Heart left ventricle (tissue), 13 donors: ENCODE results near the gene TRAPPC2.

Experiments used
- POLR2A ChIP-seq, 2 donors: fragments of 450-650 bp; IDR thresholded peaks; one replicate each; pipeline ENCODE4 v1.6.1; 2017; ENCODE audit warnings: antibody characterized with exemption in 2 of 2, mild to moderate bottlenecking in 2 of 2, moderate library complexity in 2 of 2
- TF ChIP-seq, protein P1 (sequence below), 12 donors: fragments of 200-600 bp; sonication (generic) in 4 of 12; IDR thresholded peaks; one replicate each; pipeline versions ENCODE4 v1.5.0 to v1.8.0; 2018 to 2022; ENCODE audit warnings: antibody characterized with exemption in 12 of 12, mild to moderate bottlenecking in 5 of 12
- donor health status: ischemic (EF 13 %, LVEDD 7.1; RV severe dilation, severe dysfunction).
- donor health status: DM: no; HTN: yes; CAD: no.
- donor health status: DM: no; HTN: no; CAD: no.
- donor health status: ischemic (EF 25% LVEDD 6.9; RV normal size, moderate dysfunction).
- donor health status: ischemic (EF 25% LVEDD 5.7; RV mildly dilated, moderate dysfunction).
- donor health status: ischemic (EF 35%, LVEDD 5.7; RV mildly dilated, moderate dysfunction).
- donor health status: nonischemic (EF 11% LVEDD 7.7; RV severe dilation, severe dysfunction).
- donor health status: DM: yes; HTN: yes; CAD: no.
- donor health status: PGD.
- donor health status: ischemic (EF 29% LVEDD 5.4; RV normal size, mild dysfunction).
- donor health status: nonischemic (EF 23%, LVEDD 6.1; RV moderate dilation, normal function).

DNA sequence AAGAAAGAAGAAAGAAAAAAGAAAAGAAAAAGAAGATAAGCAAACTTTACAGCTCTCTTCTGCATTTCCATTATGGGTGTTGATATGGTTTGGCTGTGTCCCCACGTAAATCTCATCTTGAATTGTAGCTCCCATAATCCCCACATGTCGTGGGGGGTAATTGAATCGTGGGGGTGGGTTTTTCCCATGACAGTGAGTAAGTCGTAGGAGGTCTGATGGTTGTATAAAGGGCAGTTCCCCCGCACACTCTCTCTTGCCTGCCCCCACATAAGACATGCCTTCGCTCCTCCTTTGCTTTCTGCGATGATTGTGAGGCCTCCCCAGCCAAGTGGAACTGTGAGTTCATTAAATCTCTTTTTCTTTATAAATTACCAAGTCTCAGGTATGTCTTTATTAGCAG, 52.8 kb downstream of the TRAPPC2 start:
- no peak for TF ChIP-seq POLR2A (IDR thresholded peaks at IDR 0.05)
- TF ChIP-seq, protein P1, sequence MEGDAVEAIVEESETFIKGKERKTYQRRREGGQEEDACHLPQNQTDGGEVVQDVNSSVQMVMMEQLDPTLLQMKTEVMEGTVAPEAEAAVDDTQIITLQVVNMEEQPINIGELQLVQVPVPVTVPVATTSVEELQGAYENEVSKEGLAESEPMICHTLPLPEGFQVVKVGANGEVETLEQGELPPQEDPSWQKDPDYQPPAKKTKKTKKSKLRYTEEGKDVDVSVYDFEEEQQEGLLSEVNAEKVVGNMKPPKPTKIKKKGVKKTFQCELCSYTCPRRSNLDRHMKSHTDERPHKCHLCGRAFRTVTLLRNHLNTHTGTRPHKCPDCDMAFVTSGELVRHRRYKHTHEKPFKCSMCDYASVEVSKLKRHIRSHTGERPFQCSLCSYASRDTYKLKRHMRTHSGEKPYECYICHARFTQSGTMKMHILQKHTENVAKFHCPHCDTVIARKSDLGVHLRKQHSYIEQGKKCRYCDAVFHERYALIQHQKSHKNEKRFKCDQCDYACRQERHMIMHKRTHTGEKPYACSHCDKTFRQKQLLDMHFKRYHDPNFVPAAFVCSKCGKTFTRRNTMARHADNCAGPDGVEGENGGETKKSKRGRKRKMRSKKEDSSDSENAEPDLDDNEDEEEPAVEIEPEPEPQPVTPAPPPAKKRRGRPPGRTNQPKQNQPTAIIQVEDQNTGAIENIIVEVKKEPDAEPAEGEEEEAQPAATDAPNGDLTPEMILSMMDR (IDR thresholded peaks at IDR 0.05): no peak
